ENCODE measurements around the gene MPDU1. TPM values are rescaled to one million over a fixed set of nuclear protein-coding genes. Genes with fewer than 3 reads are reported as not detected.
A peak's percentile ranks its signal among the peaks of the same experiment; 100 is the strongest.

Gene MPDU1
- total and polyA plus RNA-seq, 12 donors = 65.9 to 267 (median 114) TPM

DNA sequence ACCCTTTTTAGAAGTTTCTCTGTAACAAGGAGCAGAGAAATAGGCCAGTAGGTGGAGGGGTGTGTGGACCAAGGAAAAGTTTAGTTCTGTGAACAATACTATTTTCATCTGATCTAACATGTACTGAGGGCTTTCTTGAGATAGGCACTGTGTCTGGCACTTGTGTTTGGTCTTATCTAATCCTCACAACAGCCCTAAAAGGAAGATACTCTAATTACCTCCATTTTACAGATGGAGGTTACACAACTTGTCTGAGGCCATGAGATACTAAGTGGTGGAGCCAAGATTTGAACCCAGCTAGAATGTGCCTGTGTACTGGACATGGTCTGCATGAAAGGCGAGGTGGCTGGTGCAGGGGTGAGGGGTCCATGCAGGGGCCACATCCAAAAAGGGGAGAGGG is 30.3 kb upstream of the MPDU1 start:
- Histone ChIP-seq H3K27me3 (no peaks in the 10 kb centered on the region), H3K27ac (peak overlapping the region in 2 of 5 donors; percentile 48 to 56), H3K9me3 (replicated peaks in 1 of 3) (no peaks in the 10 kb centered on the region), H3K4me1 (replicated peaks in 1 of 2) (peaks cover 23% of the 10 kb centered on the region in 2 donors), H3K36me3 (replicated peaks in 1 of 2) (no peaks in the 10 kb centered on the region), H3K4me3 (no peak overlapping the region)
- no peak for DNase-seq
- TF ChIP-seq CTCF (IDR thresholded peaks at IDR 0.05) (no peak), POLR2A (IDR thresholded peaks at IDR 0.05) (no peak)
- 88 to 100% (median 90%) methylated on average over 1 of the region's 1 CpG for WGBS, 4 donors
- intact Hi-C loops (cut with DNase I) = loop anchor here in 1 of 2 donors (10.0 kb wide), 1 partner anchor 199 kb away; the partner anchor contains the start of genes KCTD11 and TMEM95

DNA sequence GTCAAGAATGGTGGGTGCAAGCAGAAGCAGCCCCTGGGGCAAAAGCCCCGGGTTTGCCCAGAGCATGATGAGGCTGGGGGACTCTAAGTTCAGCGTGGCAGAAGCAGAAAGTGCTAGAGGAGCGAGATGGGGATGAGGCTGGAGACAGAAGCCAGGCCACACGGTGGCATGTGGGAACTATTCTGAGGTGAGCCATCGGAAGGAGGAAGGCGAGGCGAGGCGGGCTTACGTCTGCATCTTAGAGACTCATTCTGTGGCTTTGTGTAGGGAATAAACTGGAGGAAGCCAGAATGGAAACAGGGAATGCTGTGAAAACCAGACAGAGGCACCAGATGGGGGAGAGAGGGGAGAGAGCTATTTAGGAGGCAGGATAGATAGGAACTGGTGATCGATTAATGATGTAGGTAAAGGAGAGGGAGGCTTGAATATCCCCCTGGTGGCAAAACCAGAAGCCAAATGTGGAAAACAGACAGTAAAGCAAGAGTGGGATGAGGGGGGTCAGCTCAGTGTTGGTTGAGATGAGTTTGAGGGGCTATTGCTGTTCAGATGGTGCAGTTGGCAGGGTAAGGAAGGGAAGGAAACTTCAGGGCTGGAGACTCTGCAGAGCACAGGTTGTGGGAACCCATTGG is 28.2 kb upstream of the MPDU1 start:
- Histone ChIP-seq H3K27ac (no peak overlapping the region), H3K4me1 (replicated peaks in 1 of 2) (peaks cover 17 to 34% of the 10 kb centered on the region in 2 donors), H3K36me3 (replicated peaks in 1 of 2) (no peaks in the 10 kb centered on the region), H3K4me3 (no peak overlapping the region), H3K27me3 (no peaks in the 10 kb centered on the region), H3K9me3 (replicated peaks in 1 of 3) (no peaks in the 10 kb centered on the region)
- WGBS, 4 donors = 69 to 76% (median 71%) methylated on average over 10 of the region's 10 CpGs
- no peak for TF ChIP-seq POLR2A (IDR thresholded peaks at IDR 0.05)
- TF ChIP-seq CTCF (IDR thresholded peaks at IDR 0.05) = no peak
- intact Hi-C loops (cut with DNase I) = loop anchor here in 1 of 2 donors (10.0 kb wide), 1 partner anchor 201 kb away; the partner anchor contains the start of genes KCTD11 and TMEM95
- DNase-seq = no peak

DNA sequence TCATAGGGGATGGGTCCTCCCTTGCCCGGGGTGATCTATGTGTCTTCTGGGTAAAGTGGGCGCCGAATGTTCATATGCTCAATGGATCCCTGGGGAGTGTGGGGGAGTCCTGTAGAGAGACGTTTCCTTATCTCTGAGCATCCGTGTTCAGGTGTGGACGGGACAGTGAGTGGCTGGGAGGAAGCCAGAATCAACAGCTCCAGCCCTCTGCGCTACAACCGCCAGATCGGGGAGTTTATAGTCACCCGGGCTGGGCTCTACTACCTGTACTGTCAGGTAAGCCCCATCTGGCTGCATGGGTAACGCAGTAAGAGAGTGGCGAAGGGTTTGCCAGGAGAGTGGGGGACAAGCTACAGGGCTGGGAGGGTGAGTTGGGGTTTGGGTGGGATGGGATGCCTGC is 27.0 kb upstream of the MPDU1 start:
- H3K9me3 ChIP-seq (replicated peaks in 1 of 3) = no peaks in the 10 kb centered on the region
- H3K4me3 ChIP-seq = no peak overlapping the region
- intact Hi-C loops (cut with DNase I) = loop anchor here in 1 of 2 donors (10.0 kb wide), 1 partner anchor 202 kb away; the partner anchor contains the start of genes KCTD11 and TMEM95
- H3K27ac ChIP-seq = peak overlapping the region in 2 of 5 donors; percentile 95 to 97
- TF ChIP-seq CTCF (IDR thresholded peaks at IDR 0.05) = no peak
- TF ChIP-seq POLR2A (IDR thresholded peaks at IDR 0.05) = no peak
- H3K27me3 ChIP-seq = no peaks in the 10 kb centered on the region
- WGBS, 4 donors = 76 to 93% (median 91%) methylated on average over 8 to 12 of the region's 12 CpGs
- no peaks in the 10 kb centered on the region for H3K36me3 ChIP-seq (replicated peaks in 1 of 2)
- no peak for DNase-seq
- H3K4me1 ChIP-seq (replicated peaks in 1 of 2) = peaks cover 22 to 38% of the 10 kb centered on the region in 2 donors

GRCh38 chr17:7557147-7557764 is 26.4 kb upstream of the MPDU1 start:
- no peaks in the 10 kb centered on the region for H3K9me3 ChIP-seq (replicated peaks in 1 of 3)
- TF ChIP-seq CTCF (IDR thresholded peaks at IDR 0.05) (no peak), POLR2A (IDR thresholded peaks at IDR 0.05) (no peak)
- 67 to 71% (median 69%) methylated on average over 19 of the region's 19 CpGs for WGBS, 4 donors
- no peak for DNase-seq
- no peaks in the 10 kb centered on the region for H3K27me3 ChIP-seq
- H3K27ac ChIP-seq = peak overlapping the region; percentile 83 to 97 (median 92)
- H3K4me1 ChIP-seq (replicated peaks in 1 of 2) = peaks cover 23 to 39% of the 10 kb centered on the region in 2 donors
- intact Hi-C loops (cut with DNase I) = loop anchor here in 1 of 2 donors (10.0 kb wide), 1 partner anchor 202 kb away; the partner anchor contains the start of genes KCTD11 and TMEM95
- H3K4me3 ChIP-seq = no peak overlapping the region
- H3K36me3 ChIP-seq (replicated peaks in 1 of 2) = no peaks in the 10 kb centered on the region

Data from adrenal gland (tissue), 12 donors.